ENCODE data around the gene CDC37.

DNA sequence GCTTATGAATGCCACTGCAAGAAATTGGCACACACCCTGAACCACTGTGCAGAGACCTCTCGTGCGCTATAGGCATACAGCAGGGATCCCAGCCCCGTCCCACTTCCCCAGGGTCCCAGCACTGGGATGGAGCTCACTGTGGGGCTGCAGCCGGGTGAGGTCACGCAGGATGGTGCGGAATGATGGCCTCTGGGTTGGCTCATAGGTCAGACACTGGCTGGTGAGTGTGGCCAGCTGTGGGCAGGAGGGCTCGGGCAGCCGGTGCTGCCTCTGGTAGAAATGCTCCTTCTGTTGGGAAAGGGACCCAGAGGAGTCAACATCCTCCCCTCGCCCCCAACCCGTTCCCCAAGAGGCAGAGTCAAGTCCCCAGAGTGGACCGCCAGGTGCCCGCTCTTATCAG is 46.9 kb downstream of the CDC37 start:
- TF ChIP-seq, protein P1, sequence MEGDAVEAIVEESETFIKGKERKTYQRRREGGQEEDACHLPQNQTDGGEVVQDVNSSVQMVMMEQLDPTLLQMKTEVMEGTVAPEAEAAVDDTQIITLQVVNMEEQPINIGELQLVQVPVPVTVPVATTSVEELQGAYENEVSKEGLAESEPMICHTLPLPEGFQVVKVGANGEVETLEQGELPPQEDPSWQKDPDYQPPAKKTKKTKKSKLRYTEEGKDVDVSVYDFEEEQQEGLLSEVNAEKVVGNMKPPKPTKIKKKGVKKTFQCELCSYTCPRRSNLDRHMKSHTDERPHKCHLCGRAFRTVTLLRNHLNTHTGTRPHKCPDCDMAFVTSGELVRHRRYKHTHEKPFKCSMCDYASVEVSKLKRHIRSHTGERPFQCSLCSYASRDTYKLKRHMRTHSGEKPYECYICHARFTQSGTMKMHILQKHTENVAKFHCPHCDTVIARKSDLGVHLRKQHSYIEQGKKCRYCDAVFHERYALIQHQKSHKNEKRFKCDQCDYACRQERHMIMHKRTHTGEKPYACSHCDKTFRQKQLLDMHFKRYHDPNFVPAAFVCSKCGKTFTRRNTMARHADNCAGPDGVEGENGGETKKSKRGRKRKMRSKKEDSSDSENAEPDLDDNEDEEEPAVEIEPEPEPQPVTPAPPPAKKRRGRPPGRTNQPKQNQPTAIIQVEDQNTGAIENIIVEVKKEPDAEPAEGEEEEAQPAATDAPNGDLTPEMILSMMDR (conservative IDR thresholded peaks at IDR 0.05; ENCODE audit: low read length), result no peak
- TF ChIP-seq EZH2phosphoT487 (IDR thresholded peaks at IDR 0.05; ENCODE audit: borderline replicate concordance, low read depth, low read length), result no peak
